Body of pancreas (tissue), 4 donors: ENCODE measurements around the gene LCN10.

ENCODE experiments used
- POLR2A ChIP-seq, 3 donors: fragments of 450-650 bp; IDR thresholded peaks; one replicate each; pipeline ENCODE4 v1.6.1; 2016; ENCODE audit warnings: antibody characterized with exemption in 3 of 3, mild to moderate bottlenecking in 2 of 3
- TF ChIP-seq, protein P1 (sequence below), 7 experiments: fragments of 450-650 bp in 4 of 7; fragments of 200-600 bp in 3 of 7; sonication (generic) in 3 of 7; IDR thresholded peaks; one replicate each; pipeline ENCODE4 v1.5.1; 2016 to 2019; ENCODE audit warnings: antibody characterized with exemption in 7 of 7

DNA sequence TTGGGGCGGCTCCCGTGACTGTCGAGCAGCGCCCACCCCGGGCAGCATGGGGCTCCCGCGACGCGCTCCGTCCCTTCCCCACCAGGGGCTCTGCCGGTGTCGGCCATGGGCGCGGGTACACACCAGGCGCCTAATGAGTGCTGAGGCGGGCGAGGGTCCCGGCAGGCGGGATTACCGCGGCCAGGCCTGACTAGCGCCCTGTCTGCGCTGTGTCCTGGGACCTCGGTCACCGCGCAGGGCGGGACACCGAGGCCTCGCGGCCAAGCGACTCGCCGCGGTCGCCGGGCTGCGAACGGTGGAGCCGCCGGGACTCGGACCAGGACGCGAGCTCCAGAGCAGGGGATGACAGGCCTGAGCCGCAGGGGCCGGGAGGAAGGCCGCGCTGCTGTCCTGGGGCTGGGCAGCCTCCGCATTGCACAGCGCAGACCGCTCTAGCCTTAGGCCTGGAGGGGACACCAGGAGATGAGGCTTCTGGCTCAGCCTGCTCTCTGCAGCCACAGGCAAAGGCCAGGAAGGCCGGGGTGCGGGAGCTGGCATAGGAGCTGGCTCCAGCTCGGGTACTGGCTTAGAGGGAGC lies 14.1 kb downstream of the LCN10 start:
- TF ChIP-seq, protein P1, sequence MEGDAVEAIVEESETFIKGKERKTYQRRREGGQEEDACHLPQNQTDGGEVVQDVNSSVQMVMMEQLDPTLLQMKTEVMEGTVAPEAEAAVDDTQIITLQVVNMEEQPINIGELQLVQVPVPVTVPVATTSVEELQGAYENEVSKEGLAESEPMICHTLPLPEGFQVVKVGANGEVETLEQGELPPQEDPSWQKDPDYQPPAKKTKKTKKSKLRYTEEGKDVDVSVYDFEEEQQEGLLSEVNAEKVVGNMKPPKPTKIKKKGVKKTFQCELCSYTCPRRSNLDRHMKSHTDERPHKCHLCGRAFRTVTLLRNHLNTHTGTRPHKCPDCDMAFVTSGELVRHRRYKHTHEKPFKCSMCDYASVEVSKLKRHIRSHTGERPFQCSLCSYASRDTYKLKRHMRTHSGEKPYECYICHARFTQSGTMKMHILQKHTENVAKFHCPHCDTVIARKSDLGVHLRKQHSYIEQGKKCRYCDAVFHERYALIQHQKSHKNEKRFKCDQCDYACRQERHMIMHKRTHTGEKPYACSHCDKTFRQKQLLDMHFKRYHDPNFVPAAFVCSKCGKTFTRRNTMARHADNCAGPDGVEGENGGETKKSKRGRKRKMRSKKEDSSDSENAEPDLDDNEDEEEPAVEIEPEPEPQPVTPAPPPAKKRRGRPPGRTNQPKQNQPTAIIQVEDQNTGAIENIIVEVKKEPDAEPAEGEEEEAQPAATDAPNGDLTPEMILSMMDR (IDR thresholded peaks at IDR 0.05) = no peak
- no peak for TF ChIP-seq POLR2A (IDR thresholded peaks at IDR 0.05)
